ENCODE data around the gene OBI1. TPM values are rescaled to one million over a fixed set of nuclear protein-coding genes. Genes with fewer than 3 reads are reported as not detected.

Gene OBI1
- total RNA-seq, 1 experiment from 2014 or later, result 19.0 TPM

DNA sequence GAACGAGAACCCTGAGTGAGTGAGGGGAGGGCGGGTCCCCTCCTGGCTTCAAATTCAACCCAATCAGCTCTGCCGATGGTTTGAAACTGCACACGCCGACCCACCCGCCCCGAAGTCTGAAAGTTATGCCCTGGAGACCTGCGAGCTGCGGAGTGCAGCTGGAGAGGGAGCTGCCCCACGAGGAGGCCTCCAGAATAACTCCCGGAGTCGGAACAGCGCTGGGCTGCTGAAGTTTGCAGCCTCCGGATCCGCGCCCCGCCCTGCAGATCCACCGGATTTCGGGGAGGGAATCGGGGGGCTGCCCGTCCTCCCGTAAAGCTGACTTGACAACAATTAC is 62.6 kb downstream of the OBI1 start:
- Histone ChIP-seq H3K4me3 (no peak overlapping the region), H3K27ac (no peak overlapping the region), H3K27me3 (replicated peaks) (peaks cover 74% of the 10 kb centered on the region), H3K36me3 (no peaks in the 10 kb centered on the region), H3K9me3 (replicated peaks) (no peaks in the 10 kb centered on the region), H3K4me1 (replicated peaks) (no peaks in the 10 kb centered on the region)
- no peak for DNase-seq (ENCODE audit: low read depth in 1 of 2, low spot score in 2 of 2)

DNA sequence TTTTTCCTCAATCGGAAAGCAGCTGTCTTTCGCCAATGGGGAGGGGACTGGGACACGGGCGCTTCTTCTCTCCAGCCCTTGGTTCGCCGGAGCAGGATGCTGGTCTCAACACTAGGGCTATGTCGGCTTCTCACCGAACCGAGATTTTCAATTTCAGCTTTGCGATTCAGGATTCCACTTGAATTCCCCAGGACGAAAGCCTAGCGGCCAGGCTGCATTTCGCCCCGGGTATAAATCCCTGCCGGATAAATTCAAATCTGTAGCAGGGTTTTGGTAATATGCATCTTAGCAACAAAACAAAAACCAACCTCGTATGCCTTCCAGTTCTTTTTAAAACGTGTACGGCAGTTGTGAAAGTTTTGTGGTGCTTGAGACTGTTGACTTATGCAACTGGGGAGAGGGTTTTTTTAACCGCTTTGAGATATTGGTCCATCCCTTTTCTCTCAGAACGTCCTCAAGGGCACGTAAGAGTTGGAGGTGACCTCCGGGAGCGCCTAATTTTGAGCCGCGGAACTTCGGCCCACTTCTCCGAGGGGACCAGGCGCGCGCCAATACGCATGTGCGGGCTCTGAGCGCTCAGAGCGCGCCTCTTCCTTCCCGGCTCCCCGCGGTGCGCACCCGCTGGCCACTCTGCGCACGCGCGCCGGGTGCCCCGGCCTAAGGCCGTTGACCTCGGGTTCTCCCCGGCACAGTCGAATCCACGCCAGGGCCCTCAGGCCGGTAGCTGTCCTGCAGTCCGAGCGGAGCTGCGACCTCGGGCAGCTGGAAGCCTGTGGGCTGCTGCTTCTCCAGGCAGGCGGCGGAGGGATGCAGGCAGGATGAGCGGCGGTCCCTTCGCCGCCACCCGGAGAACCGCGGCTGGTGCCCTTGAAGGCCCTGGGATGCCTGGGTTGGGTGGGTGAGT is 63.2 kb downstream of the OBI1 start:
- no peak for DNase-seq (ENCODE audit: low read depth in 1 of 2, low spot score in 2 of 2)
- H3K27me3 ChIP-seq (replicated peaks), result peaks cover 73% of the 10 kb centered on the region
- no peak overlapping the region for H3K4me3 ChIP-seq
- H3K27ac ChIP-seq, result no peak overlapping the region
- no peaks in the 10 kb centered on the region for H3K4me1 ChIP-seq (replicated peaks)
- no peaks in the 10 kb centered on the region for H3K36me3 ChIP-seq
- no peaks in the 10 kb centered on the region for H3K9me3 ChIP-seq (replicated peaks)

DNA sequence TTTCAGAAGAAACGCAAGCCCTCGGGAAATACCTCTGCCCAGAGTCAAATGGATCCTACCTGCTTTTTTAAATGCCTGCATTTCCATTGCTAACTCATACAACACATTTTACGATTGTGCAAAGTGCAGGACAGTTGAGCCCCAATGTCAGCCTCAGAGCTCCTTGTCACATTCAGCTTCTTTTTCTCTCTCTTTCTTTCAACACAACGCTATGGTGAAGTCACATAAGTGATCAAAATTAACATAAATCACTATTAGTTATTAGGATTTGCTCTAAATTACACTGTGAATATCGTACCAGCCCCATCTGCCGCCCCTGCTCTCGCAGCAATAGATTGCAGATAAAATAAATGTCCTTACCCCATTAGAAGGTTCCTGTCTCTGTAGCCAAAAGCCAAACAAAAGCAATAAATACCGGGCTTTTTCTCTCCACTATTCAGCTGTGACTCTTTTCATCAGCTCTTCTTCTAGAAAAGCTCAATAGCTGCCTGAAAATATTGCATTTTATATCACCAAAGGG is 64.4 kb downstream of the OBI1 start:
- peaks cover 60% of the 10 kb centered on the region for H3K27me3 ChIP-seq (replicated peaks)
- H3K9me3 ChIP-seq (replicated peaks), result no peaks in the 10 kb centered on the region
- H3K36me3 ChIP-seq, result no peaks in the 10 kb centered on the region
- no peak overlapping the region for H3K4me3 ChIP-seq
- no peak for DNase-seq (ENCODE audit: low read depth in 1 of 2, low spot score in 2 of 2)
- H3K4me1 ChIP-seq (replicated peaks), result no peaks in the 10 kb centered on the region
- no peak overlapping the region for H3K27ac ChIP-seq

DNA sequence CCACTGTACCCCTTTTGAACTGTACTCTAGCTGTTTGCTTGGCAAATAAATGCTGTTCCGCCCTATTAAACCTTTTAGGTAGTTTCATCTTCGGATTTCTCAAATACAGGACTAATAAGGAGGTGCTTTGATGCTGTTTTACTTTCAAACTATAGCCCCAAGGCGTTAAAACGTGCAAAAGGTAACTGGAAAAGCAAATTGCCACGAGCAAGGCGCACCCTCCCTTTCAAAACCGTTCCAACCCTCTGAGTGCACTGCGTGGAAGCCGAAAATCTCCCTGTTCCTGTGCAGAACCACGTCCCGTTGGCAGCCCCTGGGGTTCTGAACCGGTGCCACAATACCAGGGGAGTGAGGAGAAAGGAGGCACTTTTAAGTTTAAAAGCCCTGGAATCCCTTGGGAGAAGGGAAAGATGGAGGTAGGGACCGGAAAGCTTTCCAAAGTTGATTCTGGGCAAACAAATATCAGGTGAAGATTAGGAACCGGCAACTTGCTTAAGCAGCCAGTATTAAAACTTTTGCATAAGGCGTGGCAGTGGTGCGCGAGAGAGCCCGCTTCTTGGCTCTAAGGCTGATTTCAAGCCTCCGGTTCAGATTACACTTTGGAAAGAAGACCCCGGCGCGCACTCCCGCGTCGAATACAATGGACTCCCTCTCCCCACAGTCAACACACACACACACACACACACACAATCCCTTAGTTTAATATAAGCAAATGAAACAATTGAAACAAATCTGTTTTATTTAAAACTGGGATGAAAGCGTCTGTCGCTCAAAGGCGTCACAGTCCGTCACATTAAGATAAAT is 65.1 kb downstream of the OBI1 start:
- Histone ChIP-seq H3K4me3 (no peak overlapping the region), H3K9me3 (replicated peaks) (no peaks in the 10 kb centered on the region), H3K36me3 (no peaks in the 10 kb centered on the region), H3K27me3 (replicated peaks) (peaks cover 54% of the 10 kb centered on the region), H3K27ac (no peak overlapping the region), H3K4me1 (replicated peaks) (no peaks in the 10 kb centered on the region)
- no peak for DNase-seq (ENCODE audit: low read depth in 1 of 2, low spot score in 2 of 2)

DNA sequence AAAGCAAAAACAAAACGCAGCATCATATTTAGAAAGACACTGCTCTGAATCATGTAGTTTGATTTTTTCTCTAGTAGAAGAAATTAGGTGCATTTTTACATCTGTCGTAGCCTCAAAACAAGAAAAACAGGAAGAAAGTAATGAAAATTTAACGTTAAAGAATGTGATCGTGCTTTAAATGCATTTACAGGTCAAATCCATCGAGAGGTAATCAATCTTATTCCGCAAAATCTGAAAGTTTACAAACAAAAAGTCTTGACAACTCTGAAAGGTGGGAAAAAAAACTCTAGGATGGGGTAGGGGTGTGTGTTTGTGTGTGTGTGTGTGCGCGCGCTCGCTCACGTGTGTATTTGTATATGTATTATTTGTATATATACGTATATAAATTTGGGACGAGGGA is 65.8 kb downstream of the OBI1 start:
- no peak for DNase-seq (ENCODE audit: low read depth in 1 of 2, low spot score in 2 of 2)
- Histone ChIP-seq H3K36me3 (no peaks in the 10 kb centered on the region), H3K27ac (no peak overlapping the region), H3K4me3 (no peak overlapping the region), H3K4me1 (replicated peaks) (no peaks in the 10 kb centered on the region), H3K9me3 (replicated peaks) (no peaks in the 10 kb centered on the region), H3K27me3 (replicated peaks) (peaks cover 48% of the 10 kb centered on the region)

DNA sequence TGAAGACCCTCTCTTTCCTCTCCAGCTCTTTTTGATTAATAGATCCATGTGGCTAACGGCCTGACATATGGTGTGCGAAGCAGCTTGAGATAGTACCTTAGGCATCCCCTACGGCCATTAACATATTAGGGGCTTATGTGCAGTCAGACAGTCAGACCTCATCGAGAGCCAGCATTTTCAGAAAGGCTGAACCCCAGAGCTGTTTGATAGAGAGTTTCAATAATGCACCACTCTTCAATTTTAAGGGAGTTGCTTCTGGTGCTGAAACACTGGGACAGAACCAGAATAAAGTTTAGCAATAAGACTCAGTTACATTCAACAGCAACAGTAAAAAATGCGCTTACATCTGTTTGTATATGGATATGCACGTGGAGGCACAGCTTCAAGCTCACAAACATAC is 66.4 kb downstream of the OBI1 start:
- Histone ChIP-seq H3K27me3 (replicated peaks) (peaks cover 44% of the 10 kb centered on the region), H3K4me3 (no peak overlapping the region), H3K9me3 (replicated peaks) (no peaks in the 10 kb centered on the region), H3K36me3 (no peaks in the 10 kb centered on the region), H3K4me1 (replicated peaks) (no peaks in the 10 kb centered on the region), H3K27ac (no peak overlapping the region)
- DNase-seq (ENCODE audit: low read depth in 1 of 2, low spot score in 2 of 2), result no peak

DNA sequence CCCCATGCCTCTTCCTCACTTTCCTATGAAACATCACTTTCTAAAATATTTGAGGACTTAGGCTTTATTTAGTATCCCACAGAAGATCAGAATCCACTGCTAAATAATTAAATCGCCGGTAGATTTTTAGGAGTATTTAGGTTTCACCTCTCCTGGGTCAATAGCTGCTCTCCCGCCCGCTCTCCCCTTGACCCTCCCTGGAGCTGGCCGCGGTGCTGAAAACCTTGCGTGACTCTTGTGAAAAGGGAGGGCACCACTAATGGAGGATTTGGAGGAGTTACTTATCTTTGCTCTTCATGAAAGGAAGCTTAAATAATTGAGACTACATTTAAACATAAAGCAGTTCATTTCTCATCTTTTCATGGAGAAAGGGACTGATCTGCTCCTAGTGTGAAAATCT is 69.7 kb downstream of the OBI1 start:
- H3K27me3 ChIP-seq (replicated peaks), result peaks cover 17% of the 10 kb centered on the region
- no peaks in the 10 kb centered on the region for H3K36me3 ChIP-seq
- no peak overlapping the region for H3K4me3 ChIP-seq
- no peaks in the 10 kb centered on the region for H3K9me3 ChIP-seq (replicated peaks)
- H3K27ac ChIP-seq, result no peak overlapping the region
- H3K4me1 ChIP-seq (replicated peaks), result no peaks in the 10 kb centered on the region
- DNase-seq (ENCODE audit: low read depth in 1 of 2, low spot score in 2 of 2), result no peak

DNA sequence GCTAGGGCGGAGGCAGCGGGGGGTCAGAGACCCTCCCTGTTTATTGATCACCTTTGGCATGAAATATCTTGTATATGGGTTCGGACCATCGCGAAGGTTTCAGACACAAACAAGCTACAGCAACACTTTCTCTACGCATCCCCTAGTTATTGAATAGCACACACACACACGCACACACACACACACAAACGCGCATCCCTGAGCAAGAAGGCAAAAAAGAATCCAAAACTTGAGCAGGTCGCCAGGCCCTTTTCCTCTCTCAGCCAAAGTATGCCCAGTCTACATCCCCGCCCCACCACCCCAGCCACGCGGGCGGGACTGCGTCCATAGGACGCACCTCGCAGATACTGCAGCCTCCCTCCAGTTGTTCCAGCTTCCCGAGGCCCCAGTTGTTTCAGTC is 71.6 kb downstream of the OBI1 start:
- Histone ChIP-seq H3K27me3 (replicated peaks) (peaks cover 6% of the 10 kb centered on the region; the same call in 1 of the 2 replicates), H3K27ac (no peak overlapping the region), H3K9me3 (replicated peaks) (no peaks in the 10 kb centered on the region), H3K4me3 (no peak overlapping the region), H3K4me1 (replicated peaks) (no peaks in the 10 kb centered on the region), H3K36me3 (no peaks in the 10 kb centered on the region)
- no peak for DNase-seq (ENCODE audit: low read depth in 1 of 2, low spot score in 2 of 2)

DNA sequence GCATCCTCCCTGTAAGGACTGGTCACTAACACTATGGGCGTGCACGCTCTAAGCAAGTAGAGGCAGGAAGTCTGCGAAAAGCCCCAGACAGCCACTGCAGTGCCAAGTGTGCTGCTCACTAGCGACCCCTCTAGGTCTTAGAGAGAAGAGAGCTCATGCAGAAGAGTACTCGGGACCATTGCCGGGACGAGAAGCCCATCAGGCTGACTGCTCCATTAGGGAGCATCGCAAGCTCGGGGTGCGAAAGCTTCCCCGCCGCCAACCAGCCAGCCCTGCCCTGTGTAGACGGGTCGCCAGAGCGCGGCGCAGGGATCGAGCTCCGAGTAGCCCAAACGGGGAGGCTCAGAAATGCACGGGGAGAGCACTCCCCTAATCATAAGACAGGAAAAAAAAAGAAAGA is 72.2 kb downstream of the OBI1 start:
- H3K9me3 ChIP-seq (replicated peaks), result no peaks in the 10 kb centered on the region
- no peak overlapping the region for H3K27ac ChIP-seq
- no peak for DNase-seq (ENCODE audit: low read depth in 1 of 2, low spot score in 2 of 2)
- H3K4me3 ChIP-seq, result no peak overlapping the region
- 0 out of 2 replicates have a peak, but pooled peaks cover 3% of the 10 kb centered on the region for H3K27me3 ChIP-seq (replicated peaks)
- H3K4me1 ChIP-seq (replicated peaks), result no peaks in the 10 kb centered on the region
- no peaks in the 10 kb centered on the region for H3K36me3 ChIP-seq

DNA sequence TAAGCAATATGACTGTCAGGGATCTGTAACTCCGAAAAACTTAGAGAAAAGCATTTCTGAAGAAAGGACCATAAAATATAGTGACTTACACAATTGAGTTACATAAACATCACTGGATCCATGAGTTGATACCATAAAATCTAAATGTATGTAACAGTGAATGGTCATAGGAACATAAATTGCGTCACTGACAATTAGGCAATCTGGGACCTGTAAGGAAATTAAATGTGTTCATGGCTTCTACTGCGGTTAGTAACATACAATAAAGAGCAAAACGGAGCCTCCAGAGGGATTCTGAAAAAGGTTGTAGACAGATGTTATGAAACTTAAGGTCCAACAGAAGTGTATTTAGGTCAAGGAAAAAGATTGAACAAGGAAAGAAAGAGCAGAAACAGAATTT is 82.7 kb downstream of the OBI1 start:
- no peak for DNase-seq (ENCODE audit: low read depth in 1 of 2, low spot score in 2 of 2)
- Histone ChIP-seq H3K9me3 (replicated peaks) (no peaks in the 10 kb centered on the region), H3K27me3 (replicated peaks) (no peaks in the 10 kb centered on the region)

DNA sequence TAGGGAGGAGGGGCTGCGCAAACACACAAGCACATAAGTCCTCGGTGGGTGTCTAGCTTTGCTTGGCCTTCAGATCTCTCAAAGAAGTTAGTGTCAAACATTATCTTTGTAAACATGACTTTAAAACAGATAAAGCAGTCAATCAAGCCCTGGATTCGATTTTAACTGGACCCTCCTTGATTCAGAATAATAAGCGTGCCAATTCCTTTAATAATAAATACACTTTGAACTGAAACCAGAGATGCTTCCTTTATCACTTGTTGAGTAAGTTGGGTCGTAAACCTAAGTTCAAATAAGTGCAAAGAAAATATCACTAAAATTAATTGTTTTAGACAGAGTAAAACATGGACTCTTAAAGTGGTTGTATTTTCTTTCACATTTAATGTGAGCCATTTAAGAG is 86.5 kb downstream of the OBI1 start:
- H3K4me1 ChIP-seq (replicated peaks), result no peaks in the 10 kb centered on the region
- no peaks in the 10 kb centered on the region for H3K27me3 ChIP-seq (replicated peaks)
- H3K9me3 ChIP-seq (replicated peaks), result no peaks in the 10 kb centered on the region
- H3K27ac ChIP-seq, result no peak overlapping the region
- DNase-seq (ENCODE audit: low read depth in 1 of 2, low spot score in 2 of 2), result no peak
- H3K4me3 ChIP-seq, result no peak overlapping the region
- no peaks in the 10 kb centered on the region for H3K36me3 ChIP-seq

More for the DNA sequence above, 82.7 kb downstream of the OBI1 start:
- H3K4me1 ChIP-seq (replicated peaks), result no peaks in the 10 kb centered on the region
- no peak overlapping the region for H3K4me3 ChIP-seq
- no peaks in the 10 kb centered on the region for H3K36me3 ChIP-seq
- H3K27ac ChIP-seq, result no peak overlapping the region

DNA sequence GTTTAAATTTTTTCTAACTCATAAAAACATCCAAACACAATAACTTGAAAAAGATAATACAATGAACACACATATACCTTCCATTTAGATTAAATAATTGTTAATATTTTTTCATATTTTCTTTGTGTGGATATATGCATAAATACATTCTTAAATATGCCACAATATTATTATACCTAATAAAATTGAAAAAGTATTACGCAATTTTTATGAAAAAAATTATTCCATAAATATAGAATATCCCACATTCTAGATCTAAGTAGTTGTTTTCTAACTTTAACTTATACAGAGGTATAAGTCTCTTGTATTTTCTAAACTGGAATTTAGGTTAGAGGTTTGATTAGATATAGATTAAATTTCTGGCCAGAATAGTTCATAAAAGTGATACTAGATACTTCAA is 89.9 kb downstream of the OBI1 start:
- Histone ChIP-seq H3K27ac (no peak overlapping the region), H3K9me3 (replicated peaks) (no peaks in the 10 kb centered on the region), H3K27me3 (replicated peaks) (no peaks in the 10 kb centered on the region), H3K4me1 (replicated peaks) (no peaks in the 10 kb centered on the region), H3K4me3 (no peak overlapping the region), H3K36me3 (no peaks in the 10 kb centered on the region)
- no peak for DNase-seq (ENCODE audit: low read depth in 1 of 2, low spot score in 2 of 2)

DNA sequence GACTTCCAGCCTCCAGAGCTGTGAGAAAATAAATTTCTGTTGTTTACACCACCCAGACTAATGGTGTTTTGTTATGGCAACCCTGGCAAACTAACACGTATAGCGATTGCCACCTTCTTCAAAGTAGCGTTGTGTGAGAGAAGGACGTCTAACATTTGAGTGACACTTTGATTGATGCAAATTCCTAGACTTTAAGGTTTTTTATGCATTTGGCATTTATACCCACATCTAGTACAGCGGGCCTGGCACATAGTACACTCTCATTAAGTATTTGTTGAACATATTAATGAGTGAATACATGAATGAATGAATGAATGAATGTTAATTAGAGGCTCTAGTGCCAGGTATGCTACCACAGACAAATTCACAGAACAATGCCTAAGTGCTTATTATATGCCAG is 92.3 kb downstream of the OBI1 start:
- Histone ChIP-seq H3K27ac (no peak overlapping the region), H3K36me3 (no peaks in the 10 kb centered on the region), H3K4me3 (no peak overlapping the region), H3K27me3 (replicated peaks) (peaks cover 4% of the 10 kb centered on the region; the same call in 1 of the 2 replicates), H3K4me1 (replicated peaks) (no peaks in the 10 kb centered on the region), H3K9me3 (replicated peaks) (no peaks in the 10 kb centered on the region)
- DNase-seq (ENCODE audit: low read depth in 1 of 2, low spot score in 2 of 2), result no peak
